Right renal pelvis (tissue), 4 donors: ENCODE results near the gene TARDBP. TPM values are rescaled to one million over a fixed set of nuclear protein-coding genes. Genes with fewer than 3 reads are reported as not detected.
"Not testable (repeated sequence)": the region's sequence is repeated elsewhere in the genome, so short reads cannot be mapped to it uniquely, and the experiment has no call there.

Experiments
- DNase-seq, 4 donors: peaks; one replicate each; pipeline ENCODE4 v3.0.0-alpha.2; 2013; ENCODE audit warnings: low read depth in 4 of 4, low spot score in 3 of 4, missing footprints in 1 of 4
- polyA plus RNA-seq, 4 donors: library from polyadenylated mRNA; unstranded; fragments of 120-200 nt; gene quantifications; one replicate each; pipeline ENCODE4 v1.2.1, GENCODE V29; 2013; ENCODE audit not compliant: insufficient read length in 4 of 4

The TARDBP gene
- polyA plus RNA-seq, 4 donors: 304 to 313 (median 308) TPM

- not testable (repeated sequence) for DNase-seq
Measured at GRCh38 chr1:11040105-11040429, 27.6 kb downstream of the TARDBP start.

GRCh38 chr1:11041048-11041447, 28.6 kb downstream of the TARDBP start:
- no peak for DNase-seq

- DNase-seq: no peak
Measured at GRCh38 chr1:11042065-11042464, 29.6 kb downstream of the TARDBP start.

- DNase-seq: no peak
Measured at GRCh38 chr1:11042995-11043874, 30.8 kb downstream of the TARDBP start.

- no peak for DNase-seq
Measured at GRCh38 chr1:11044086-11044848, 31.8 kb downstream of the TARDBP start.

GRCh38 chr1:11044849-11045427, 32.5 kb downstream of the TARDBP start:
- no peak for DNase-seq

GRCh38 chr1:11045428-11046269, 33.2 kb downstream of the TARDBP start:
- DNase-seq: no peak

- DNase-seq: no peak
Measured at GRCh38 chr1:11046270-11046566, 33.8 kb downstream of the TARDBP start.

- no peak for DNase-seq
Measured at GRCh38 chr1:11046625-11047365, 34.3 kb downstream of the TARDBP start, which contains the start of gene MASP2. Gene MASP2, minus strand, starts transcription at chr1:11047239. Its CDS starts 32 bp downstream, at chr1:11047207.

- DNase-seq: not testable (repeated sequence)
Measured at GRCh38 chr1:11051121-11051520, 38.7 kb downstream of the TARDBP start.

GRCh38 chr1:11051781-11052511, 39.5 kb downstream of the TARDBP start:
- DNase-seq: no peak

- DNase-seq: no peak
Measured at GRCh38 chr1:11052839-11053757, 40.6 kb downstream of the TARDBP start.

- DNase-seq: no peak
Measured at GRCh38 chr1:11053758-11054137, 41.3 kb downstream of the TARDBP start.

GRCh38 chr1:11054181-11054580, 41.7 kb downstream of the TARDBP start:
- no peak for DNase-seq

GRCh38 chr1:11054666-11055065, 42.2 kb downstream of the TARDBP start:
- DNase-seq: no peak

GRCh38 chr1:11055676-11056075, 43.2 kb downstream of the TARDBP start:
- no peak for DNase-seq

GRCh38 chr1:11056504-11056903, 44.0 kb downstream of the TARDBP start:
- no peak for DNase-seq

GRCh38 chr1:11057477-11057876, 45.0 kb downstream of the TARDBP start:
- DNase-seq: no peak
